Measurements from ENCODE around the gene DNAI1. TPM values are rescaled to one million over a fixed set of nuclear protein-coding genes. Genes with fewer than 3 reads are reported as not detected.

DNAI1 gene
- total and polyA plus RNA-seq, 10 donors: not detected

GRCh38 chr9:34507966-34508365 is 49.4 kb downstream of the DNAI1 start:
- H3K9me3 ChIP-seq: no peaks in the 10 kb centered on the region
- H3K4me3 ChIP-seq: no peak overlapping the region
- no peak for DNase-seq
- TF ChIP-seq POLR2A (IDR thresholded peaks at IDR 0.05) (no peak), POLR2AphosphoS5 (IDR thresholded peaks at IDR 0.05) (no peak), CTCF (IDR thresholded peaks at IDR 0.05 in 8 of 11, conservative IDR thresholded peaks at IDR 0.05 in 3 of 11) (no peak)
- intact Hi-C loops (cut with DNase I; ENCODE audit: low total_unique reads): loop anchor here (10.0 kb wide), 1 partner anchor 103 kb away; no protein-coding TSS in a partner anchor
- H3K27ac ChIP-seq: no peak overlapping the region
- no peaks in the 10 kb centered on the region for H3K36me3 ChIP-seq
- no peaks in the 10 kb centered on the region for H3K4me1 ChIP-seq
- H3K27me3 ChIP-seq (replicated peaks in 1 of 7): peaks cover 0 to 7% (median 0%) of the 10 kb centered on the region in 7 donors

GRCh38 chr9:34508463-34508862 is 49.9 kb downstream of the DNAI1 start:
- TF ChIP-seq POLR2AphosphoS5 (IDR thresholded peaks at IDR 0.05): no peak
- no peak for TF ChIP-seq POLR2A (IDR thresholded peaks at IDR 0.05)
- no peak for TF ChIP-seq CTCF (IDR thresholded peaks at IDR 0.05 in 8 of 11, conservative IDR thresholded peaks at IDR 0.05 in 3 of 11)
- DNase-seq: no peak
- intact Hi-C loops (cut with DNase I; ENCODE audit: low total_unique reads): loop anchor here (10.0 kb wide), 1 partner anchor 104 kb away; no protein-coding TSS in a partner anchor
- Histone ChIP-seq H3K4me3 (no peak overlapping the region), H3K4me1 (no peaks in the 10 kb centered on the region), H3K27me3 (replicated peaks in 1 of 7) (peaks cover 0 to 7% (median 0%) of the 10 kb centered on the region in 7 donors), H3K27ac (no peak overlapping the region), H3K36me3 (no peaks in the 10 kb centered on the region), H3K9me3 (no peaks in the 10 kb centered on the region)
- WGBS, 5 donors: 87 to 91% (median 90%) methylated on average over 3 of the region's 3 CpGs

GRCh38 chr9:34508951-34509350 is 50.3 kb downstream of the DNAI1 start:
- Histone ChIP-seq H3K4me3 (no peak overlapping the region), H3K36me3 (no peaks in the 10 kb centered on the region), H3K27me3 (replicated peaks in 1 of 7) (peaks cover 0 to 7% (median 0%) of the 10 kb centered on the region in 7 donors), H3K27ac (no peak overlapping the region), H3K9me3 (no peaks in the 10 kb centered on the region), H3K4me1 (no peaks in the 10 kb centered on the region)
- WGBS, 5 donors: 80 to 93% (median 87%) methylated on average over 3 of the region's 3 CpGs
- TF ChIP-seq CTCF (IDR thresholded peaks at IDR 0.05 in 8 of 11, conservative IDR thresholded peaks at IDR 0.05 in 3 of 11) (no peak), POLR2AphosphoS5 (IDR thresholded peaks at IDR 0.05) (no peak), POLR2A (IDR thresholded peaks at IDR 0.05) (no peak)
- no peak for DNase-seq
- intact Hi-C loops (cut with DNase I; ENCODE audit: low total_unique reads): loop anchor here (10.0 kb wide), 1 partner anchor 104 kb away; no protein-coding TSS in a partner anchor

- Histone ChIP-seq H3K9me3 (no peaks in the 10 kb centered on the region), H3K27me3 (replicated peaks in 1 of 7) (no peaks in the 10 kb centered on the region), H3K36me3 (no peaks in the 10 kb centered on the region), H3K27ac (no peak overlapping the region), H3K4me1 (no peaks in the 10 kb centered on the region), H3K4me3 (no peak overlapping the region)
- 71 to 85% (median 79%) methylated on average over 10 to 13 of the region's 13 CpGs for WGBS, 5 donors
- no peak for DNase-seq
- no peak for TF ChIP-seq POLR2A (IDR thresholded peaks at IDR 0.05)
- no peak for TF ChIP-seq CTCF (IDR thresholded peaks at IDR 0.05 in 8 of 11, conservative IDR thresholded peaks at IDR 0.05 in 3 of 11)
- no peak for TF ChIP-seq POLR2AphosphoS5 (IDR thresholded peaks at IDR 0.05)
- intact Hi-C loops (cut with DNase I; ENCODE audit: low total_unique reads): no loop called here
Observed at GRCh38 chr9:34510497-34511468, 52.2 kb downstream of the DNAI1 start.
